ENCODE data around the gene TIGD1.
A peak's percentile ranks its signal among the peaks of the same experiment; 100 is the strongest.

- TF ChIP-seq YY1 (IDR thresholded peaks at IDR 0.05; ENCODE audit: extremely low read depth, insufficient replicate concordance, low read depth, low read length) (no peak), POLR2A (IDR thresholded peaks at IDR 0.05; ENCODE audit: borderline replicate concordance, extremely low read depth, insufficient read depth, insufficient read length) (no peak), EZH2phosphoT487 (IDR thresholded peaks at IDR 0.05; ENCODE audit: borderline replicate concordance) (no peak), SP1 (IDR thresholded peaks at IDR 0.05; ENCODE audit: low read depth) (no peak), POLR2AphosphoS5 (IDR thresholded peaks at IDR 0.05; ENCODE audit: low read depth, low read length) (no peak), RAD21 (IDR thresholded peaks at IDR 0.05; ENCODE audit: low read depth) (no peak), ZFX (IDR thresholded peaks at IDR 0.05) (no peak)
- TF ChIP-seq, protein P1, sequence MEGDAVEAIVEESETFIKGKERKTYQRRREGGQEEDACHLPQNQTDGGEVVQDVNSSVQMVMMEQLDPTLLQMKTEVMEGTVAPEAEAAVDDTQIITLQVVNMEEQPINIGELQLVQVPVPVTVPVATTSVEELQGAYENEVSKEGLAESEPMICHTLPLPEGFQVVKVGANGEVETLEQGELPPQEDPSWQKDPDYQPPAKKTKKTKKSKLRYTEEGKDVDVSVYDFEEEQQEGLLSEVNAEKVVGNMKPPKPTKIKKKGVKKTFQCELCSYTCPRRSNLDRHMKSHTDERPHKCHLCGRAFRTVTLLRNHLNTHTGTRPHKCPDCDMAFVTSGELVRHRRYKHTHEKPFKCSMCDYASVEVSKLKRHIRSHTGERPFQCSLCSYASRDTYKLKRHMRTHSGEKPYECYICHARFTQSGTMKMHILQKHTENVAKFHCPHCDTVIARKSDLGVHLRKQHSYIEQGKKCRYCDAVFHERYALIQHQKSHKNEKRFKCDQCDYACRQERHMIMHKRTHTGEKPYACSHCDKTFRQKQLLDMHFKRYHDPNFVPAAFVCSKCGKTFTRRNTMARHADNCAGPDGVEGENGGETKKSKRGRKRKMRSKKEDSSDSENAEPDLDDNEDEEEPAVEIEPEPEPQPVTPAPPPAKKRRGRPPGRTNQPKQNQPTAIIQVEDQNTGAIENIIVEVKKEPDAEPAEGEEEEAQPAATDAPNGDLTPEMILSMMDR (IDR thresholded peaks at IDR 0.05 in 2 of 3, conservative IDR thresholded peaks at IDR 0.05 in 1 of 3; ENCODE audit: borderline replicate concordance in 1 of 3, insufficient read depth in 1 of 3, low read depth in 2 of 3, low read length in 2 of 3), result peak in 2 of 3 experiments; percentile 12 to 20; a peak in 1 of 6 replicates
Measured at GRCh38 chr2:232508251-232508650, 42.1 kb downstream of the TIGD1 start.
